ENCODE measurements around the gene LMX1A. TPM values are rescaled to one million over a fixed set of nuclear protein-coding genes. Genes with fewer than 3 reads are reported as not detected.

LMX1A gene
- total and polyA plus RNA-seq, 2 donors from 2014 or later: not detected

GRCh38 chr1:165152727-165153126 is 203.8 kb downstream of the LMX1A start:
- peak; percentile 20 for TF ChIP-seq CTCF (IDR thresholded peaks at IDR 0.05; ENCODE audit: borderline replicate concordance, extremely low read depth, insufficient read depth)
- no peak for FAIRE-seq
- no peak overlapping the region for H3K4me3 ChIP-seq (ENCODE audit: low read length in 3 of 3)
- H3K27me3 ChIP-seq (ENCODE audit: control insufficient read depth, insufficient read depth, low read length): no peaks in the 10 kb centered on the region
- peak in 3 of 5 donors; percentile 56 to 66 (median 66) for DNase-seq
- no peaks in the 10 kb centered on the region for H3K4me1 ChIP-seq (ENCODE audit: control insufficient read depth in 2 of 3, insufficient read depth in 2 of 3, low read depth in 1 of 3, low read length in 3 of 3)
- no peak overlapping the region for H3K9ac ChIP-seq (ENCODE audit: low read length in 3 of 3)
- intact Hi-C loops (cut with DNase I): no loop called here
- H3K9me3 ChIP-seq (ENCODE audit: control insufficient read depth in 2 of 3, insufficient read depth in 1 of 3, low read length in 3 of 3): peaks cover 0 to 3% (median 0%) of the 10 kb centered on the region in 3 donors
- H3K27ac ChIP-seq (ENCODE audit: low read depth in 2 of 2, low read length in 2 of 2): no peak overlapping the region
- no peaks in the 10 kb centered on the region for H3K36me3 ChIP-seq (ENCODE audit: control insufficient read depth in 2 of 3, insufficient read depth in 3 of 3, low read length in 3 of 3)

GRCh38 chr1:165152109-165152508 is 204.4 kb downstream of the LMX1A start:
- DNase-seq (no peak), FAIRE-seq (no peak)
- no peak for TF ChIP-seq CTCF (IDR thresholded peaks at IDR 0.05; ENCODE audit: borderline replicate concordance, extremely low read depth, insufficient read depth)
- no peak overlapping the region for H3K4me3 ChIP-seq (ENCODE audit: low read length in 3 of 3)
- intact Hi-C loops (cut with DNase I): no loop called here
- H3K9me3 ChIP-seq (ENCODE audit: control insufficient read depth in 2 of 3, insufficient read depth in 1 of 3, low read length in 3 of 3): peaks cover 0 to 3% (median 0%) of the 10 kb centered on the region in 3 donors
- no peaks in the 10 kb centered on the region for H3K36me3 ChIP-seq (ENCODE audit: control insufficient read depth in 2 of 3, insufficient read depth in 3 of 3, low read length in 3 of 3)
- no peak overlapping the region for H3K27ac ChIP-seq (ENCODE audit: low read depth in 2 of 2, low read length in 2 of 2)
- no peaks in the 10 kb centered on the region for H3K4me1 ChIP-seq (ENCODE audit: control insufficient read depth in 2 of 3, insufficient read depth in 2 of 3, low read depth in 1 of 3, low read length in 3 of 3)
- H3K27me3 ChIP-seq (ENCODE audit: control insufficient read depth, insufficient read depth, low read length): no peaks in the 10 kb centered on the region
- no peak overlapping the region for H3K9ac ChIP-seq (ENCODE audit: low read length in 3 of 3)

Other genes starting within 250 kb of the LMX1A start
- gene RXRG, start 88.4 kb upstream of the LMX1A start, total RNA-seq: 0.44 TPM
- 0.39 TPM for gene RXRG, start 88.4 kb upstream of the LMX1A start, polyA plus RNA-seq (ENCODE audit: insufficient read depth, low read depth, low replicate concordance)
- gene LRRC52, start 187.3 kb upstream of the LMX1A start, total RNA-seq: not detected
- 0.58 TPM for gene LRRC52, start 187.3 kb upstream of the LMX1A start, polyA plus RNA-seq (ENCODE audit: insufficient read depth, low read depth, low replicate concordance)

All from kidney (tissue), 14 donors.